SU-DHL-6 (cell line): ENCODE data around the gene TGIF1.

Experiments used
- H2AFZ ChIP-seq: fragments of 200-600 bp; sonication (generic); 2 replicates; pipeline ENCODE4 v1.6.1; 2014; ENCODE audit warnings: low read depth, mild to moderate bottlenecking, moderate library complexity, mixed read lengths, antibody characterized with exemption, low read length; ENCODE audit not compliant: severe bottlenecking
- H3F3A ChIP-seq: fragments of 200-600 bp; shearing (Covaris generic); 2 replicates; pipeline ENCODE4 v1.6.0; 2016; ENCODE audit warnings: antibody characterized with exemption, mild to moderate bottlenecking; ENCODE audit not compliant: insufficient read depth
- H3K27ac ChIP-seq: fragments of 200-600 bp; sonication (generic); 2 replicates; pipeline ENCODE4 v1.5.1; 2016; ENCODE audit warnings: low read depth, mild to moderate bottlenecking, low read length, moderate library complexity, mixed read lengths
- H3K27me3 ChIP-seq: fragments of 200-600 bp; sonication (generic), shearing (Covaris generic); 2 replicates; pipeline ENCODE4 v1.6.0; 2014; ENCODE audit warnings: mild to moderate bottlenecking, low read length
- H3K36me3 ChIP-seq: fragments of 200-600 bp; sonication (generic); 2 replicates; pipeline ENCODE4 v1.6.1; 2014; ENCODE audit warnings: mild to moderate bottlenecking, low read length, mixed read lengths
- H3K4me2 ChIP-seq: fragments of 300-600, 200-600 bp; shearing (Covaris generic), sonication (generic); 2 replicates; pipeline ENCODE4 v1.6.0; 2014; ENCODE audit warnings: low read length, low read depth, mild to moderate bottlenecking; ENCODE audit not compliant: poor library complexity, severe bottlenecking
- H3K4me3 ChIP-seq: fragments of 200-600 bp; sonication (generic); 2 replicates; pipeline ENCODE4 v1.5.1; 2014; ENCODE audit warnings: antibody characterized with exemption, low read length, mild to moderate bottlenecking, mixed read lengths; ENCODE audit not compliant: insufficient read depth, poor library complexity, severe bottlenecking
- H3K79me2 ChIP-seq: fragments of 200-600 bp; sonication (generic); 2 replicates; pipeline ENCODE4 v1.6.1; 2014; ENCODE audit warnings: mild to moderate bottlenecking, low read length, moderate library complexity; ENCODE audit not compliant: insufficient read depth
- H3K9ac ChIP-seq: fragments of 200-600 bp; sonication (generic); 2 replicates; pipeline ENCODE4 v1.7.0; 2014; ENCODE audit warnings: mild to moderate bottlenecking, low read length
- H3K9me2 ChIP-seq: fragments of 200-600 bp; sonication (generic); replicated peaks from 2 replicates; pipeline ENCODE4 v1.6.1; 2014; ENCODE audit warnings: low read length; ENCODE audit not compliant: insufficient read depth
- H3K9me3 ChIP-seq: fragments of 200-600 bp; sonication (generic); 2 replicates; pipeline ENCODE4 v1.6.1; 2014; ENCODE audit warnings: low read length, mixed read lengths; ENCODE audit not compliant: insufficient read depth
- H4K20me1 ChIP-seq: fragments of 200-600 bp; sonication (generic); 2 replicates; pipeline ENCODE4 v1.6.1; 2014; ENCODE audit warnings: low read depth, mild to moderate bottlenecking, antibody characterized with exemption, low read length, moderate library complexity, mixed read lengths
- CTCF ChIP-seq: fragments of 200-600 bp; sonication (generic); IDR thresholded peaks from one replicate; pipeline ENCODE4 v1.5.1; 2017; ENCODE audit warnings: antibody characterized with exemption, mild to moderate bottlenecking, low read length, moderate library complexity; ENCODE audit not compliant: insufficient read depth, poor library complexity, severe bottlenecking
- EZH2phosphoT487 ChIP-seq: fragments of 200-600 bp; sonication (generic), shearing (Covaris generic); conservative IDR thresholded peaks from 2 replicates; pipeline ENCODE4 v1.6.1; 2018; ENCODE audit warnings: mild to moderate bottlenecking, antibody characterized with exemption, low read length, moderate library complexity, mixed read lengths

The TGIF1 gene

GRCh38 chr18:3461704-3462103 is 11.7 kb downstream of the TGIF1 start:
- H3K36me3 ChIP-seq: no peaks in the 10 kb centered on the region
- H2AFZ ChIP-seq: no peak overlapping the region
- H3K4me3 ChIP-seq: no peak overlapping the region
- H3K27ac ChIP-seq: no peak overlapping the region
- H3K4me2 ChIP-seq: no peak overlapping the region
- H3K27me3 ChIP-seq: no peaks in the 10 kb centered on the region
- H3K79me2 ChIP-seq: no peaks in the 10 kb centered on the region
- no peak overlapping the region for H3K9ac ChIP-seq
- no peaks in the 10 kb centered on the region for H4K20me1 ChIP-seq
- H3K9me2 ChIP-seq: no peaks in the 10 kb centered on the region
- no peaks in the 10 kb centered on the region for H3F3A ChIP-seq
- no peaks in the 10 kb centered on the region for H3K9me3 ChIP-seq
- TF ChIP-seq CTCF (no peak), EZH2phosphoT487 (no peak)

- Histone ChIP-seq H3K36me3 (no peaks in the 10 kb centered on the region), H3K27ac (no peak overlapping the region), H3K9me3 (no peaks in the 10 kb centered on the region), H3K9ac (no peak overlapping the region), H3K27me3 (no peaks in the 10 kb centered on the region), H3K4me2 (no peak overlapping the region), H2AFZ (no peak overlapping the region), H4K20me1 (no peaks in the 10 kb centered on the region), H3F3A (no peaks in the 10 kb centered on the region), H3K79me2 (no peaks in the 10 kb centered on the region), H3K4me3 (no peak overlapping the region), H3K9me2 (no peaks in the 10 kb centered on the region)
- no peak for TF ChIP-seq EZH2phosphoT487
- no peak for TF ChIP-seq CTCF
These were observed 13.1 kb downstream of the TGIF1 start for GRCh38 chr18:3463051-3463450.

- Histone ChIP-seq H3K9me2 (no peaks in the 10 kb centered on the region), H3K4me3 (no peak overlapping the region), H3K79me2 (no peaks in the 10 kb centered on the region), H3K36me3 (no peaks in the 10 kb centered on the region), H3F3A (no peaks in the 10 kb centered on the region), H3K9ac (no peak overlapping the region), H3K27ac (no peak overlapping the region), H3K27me3 (no peaks in the 10 kb centered on the region), H4K20me1 (no peaks in the 10 kb centered on the region), H2AFZ (no peak overlapping the region), H3K9me3 (no peaks in the 10 kb centered on the region), H3K4me2 (no peak overlapping the region)
- TF ChIP-seq CTCF: no peak
- TF ChIP-seq EZH2phosphoT487: no peak
These were observed 16.1 kb downstream of the TGIF1 start for GRCh38 chr18:3466045-3466444.

- no peak overlapping the region for H2AFZ ChIP-seq
- no peaks in the 10 kb centered on the region for H3K27me3 ChIP-seq
- no peaks in the 10 kb centered on the region for H3K36me3 ChIP-seq
- no peaks in the 10 kb centered on the region for H3K79me2 ChIP-seq
- H3F3A ChIP-seq: no peaks in the 10 kb centered on the region
- no peak overlapping the region for H3K4me3 ChIP-seq
- H4K20me1 ChIP-seq: no peaks in the 10 kb centered on the region
- H3K9me3 ChIP-seq: no peaks in the 10 kb centered on the region
- H3K9me2 ChIP-seq: no peaks in the 10 kb centered on the region
- no peak overlapping the region for H3K27ac ChIP-seq
- H3K9ac ChIP-seq: no peak overlapping the region
- TF ChIP-seq EZH2phosphoT487 (no peak), CTCF (no peak)
- H3K4me2 ChIP-seq: no peak overlapping the region
These were observed 16.9 kb downstream of the TGIF1 start for GRCh38 chr18:3466872-3467271.
